ENCODE measurements around the gene C17orf100.

The C17orf100 gene

GRCh38 chr17:6669479-6670212, 18.1 kb downstream of the C17orf100 start:
- no peak for TF ChIP-seq CTCF (IDR thresholded peaks at IDR 0.05; ENCODE audit: low read length, missing control alignments)
- no peak overlapping the region for H3K4me3 ChIP-seq (replicated peaks; ENCODE audit: low read depth, low read length)
- no peak for DNase-seq (ENCODE audit: low read depth)

- no peak for TF ChIP-seq CTCF (IDR thresholded peaks at IDR 0.05; ENCODE audit: low read length, missing control alignments)
- no peak overlapping the region for H3K4me3 ChIP-seq (replicated peaks; ENCODE audit: low read depth, low read length)
- DNase-seq (ENCODE audit: low read depth) = no peak
Observed at GRCh38 chr17:6670571-6670970, 19.0 kb downstream of the C17orf100 start.

GRCh38 chr17:6670999-6671398, 19.4 kb downstream of the C17orf100 start:
- TF ChIP-seq CTCF (IDR thresholded peaks at IDR 0.05; ENCODE audit: low read length, missing control alignments) = no peak
- H3K4me3 ChIP-seq (replicated peaks; ENCODE audit: low read depth, low read length) = no peak overlapping the region
- no peak for DNase-seq (ENCODE audit: low read depth)

- no peak overlapping the region for H3K4me3 ChIP-seq (replicated peaks; ENCODE audit: low read depth, low read length)
- no peak for TF ChIP-seq CTCF (IDR thresholded peaks at IDR 0.05; ENCODE audit: low read length, missing control alignments)
- no peak for DNase-seq (ENCODE audit: low read depth)
Observed at GRCh38 chr17:6671431-6671830, 19.9 kb downstream of the C17orf100 start.

- H3K4me3 ChIP-seq (replicated peaks; ENCODE audit: low read depth, low read length) = no peak overlapping the region
- DNase-seq (ENCODE audit: low read depth) = no peak
- TF ChIP-seq CTCF (IDR thresholded peaks at IDR 0.05; ENCODE audit: low read length, missing control alignments) = no peak
Observed at GRCh38 chr17:6674586-6674985, 23.0 kb downstream of the C17orf100 start.

- no peak for TF ChIP-seq CTCF (IDR thresholded peaks at IDR 0.05; ENCODE audit: low read length, missing control alignments)
- no peak overlapping the region for H3K4me3 ChIP-seq (replicated peaks; ENCODE audit: low read depth, low read length)
- no peak for DNase-seq (ENCODE audit: low read depth)
Observed at GRCh38 chr17:6675201-6675825, 23.8 kb downstream of the C17orf100 start.

GRCh38 chr17:6676802-6677157, 25.2 kb downstream of the C17orf100 start:
- no peak overlapping the region for H3K4me3 ChIP-seq (replicated peaks; ENCODE audit: low read depth, low read length)
- DNase-seq (ENCODE audit: low read depth) = no peak
- no peak for TF ChIP-seq CTCF (IDR thresholded peaks at IDR 0.05; ENCODE audit: low read length, missing control alignments)

Data from fibroblast of pulmonary artery (primary cell).